ENCODE measurements around the gene MOB4.
"Not testable (repeated sequence)": the region's sequence is repeated elsewhere in the genome, so short reads cannot be mapped to it uniquely, and the experiment has no call there.

The MOB4 gene

GRCh38 chr2:197560146-197560665, 44.3 kb downstream of the MOB4 start:
- no peaks in the 10 kb centered on the region for H3K27me3 ChIP-seq
- no peak for TF ChIP-seq CTCF (IDR thresholded peaks at IDR 0.05; ENCODE audit: low read depth, low read length)
- H3K9me3 ChIP-seq, result no peaks in the 10 kb centered on the region
- no peak for DNase-seq
- H3K36me3 ChIP-seq, result peaks cover 10% of the 10 kb centered on the region; the same call in 1 of the 2 replicates
- no peak overlapping the region for H3K4me3 ChIP-seq (ENCODE audit: low read depth, low read length)
- no peaks in the 10 kb centered on the region; the same call in 1 of the 2 replicates for H3K4me1 ChIP-seq

- DNase-seq, result no peak
- Histone ChIP-seq H3K27me3 (no peaks in the 10 kb centered on the region), H3K4me1 (no peaks in the 10 kb centered on the region), H3K36me3 (no peaks in the 10 kb centered on the region), H3K4me3 (ENCODE audit: low read depth, low read length) (no peak overlapping the region), H3K9me3 (no peaks in the 10 kb centered on the region; the same call in 1 of the 2 replicates)
- no peak for TF ChIP-seq CTCF (IDR thresholded peaks at IDR 0.05; ENCODE audit: low read depth, low read length)
These were observed 55.9 kb downstream of the MOB4 start for GRCh38 chr2:197571627-197572271.

GRCh38 chr2:197573608-197574007, 57.7 kb downstream of the MOB4 start:
- TF ChIP-seq CTCF (IDR thresholded peaks at IDR 0.05; ENCODE audit: low read depth, low read length), result no peak
- no peaks in the 10 kb centered on the region for H3K27me3 ChIP-seq
- DNase-seq, result no peak
- no peak overlapping the region for H3K4me3 ChIP-seq (ENCODE audit: low read depth, low read length)
- no peaks in the 10 kb centered on the region for H3K36me3 ChIP-seq
- H3K9me3 ChIP-seq, result no peaks in the 10 kb centered on the region; the same call in 1 of the 2 replicates
- H3K4me1 ChIP-seq, result no peaks in the 10 kb centered on the region

- TF ChIP-seq CTCF (IDR thresholded peaks at IDR 0.05; ENCODE audit: low read depth, low read length), result no peak
- no peaks in the 10 kb centered on the region; the same call in 1 of the 2 replicates for H3K9me3 ChIP-seq
- no peaks in the 10 kb centered on the region for H3K36me3 ChIP-seq
- H3K4me1 ChIP-seq, result no peaks in the 10 kb centered on the region
- H3K4me3 ChIP-seq (ENCODE audit: low read depth, low read length), result no peak overlapping the region
- DNase-seq, result no peak
- no peaks in the 10 kb centered on the region for H3K27me3 ChIP-seq
These were observed 60.1 kb downstream of the MOB4 start for GRCh38 chr2:197575987-197576386.

- H3K36me3 ChIP-seq, result no peaks in the 10 kb centered on the region
- no peak overlapping the region for H3K4me3 ChIP-seq (ENCODE audit: low read depth, low read length)
- H3K4me1 ChIP-seq, result no peaks in the 10 kb centered on the region
- no peaks in the 10 kb centered on the region; the same call in 1 of the 2 replicates for H3K9me3 ChIP-seq
- no peak for TF ChIP-seq CTCF (IDR thresholded peaks at IDR 0.05; ENCODE audit: low read depth, low read length)
- DNase-seq, result no peak
- H3K27me3 ChIP-seq, result no peaks in the 10 kb centered on the region
These were observed 60.8 kb downstream of the MOB4 start for GRCh38 chr2:197576631-197577030.

GRCh38 chr2:197577446-197577845, 61.6 kb downstream of the MOB4 start:
- Histone ChIP-seq H3K4me1 (no peaks in the 10 kb centered on the region), H3K4me3 (ENCODE audit: low read depth, low read length) (no peak overlapping the region), H3K36me3 (no peaks in the 10 kb centered on the region), H3K27me3 (no peaks in the 10 kb centered on the region), H3K9me3 (no peaks in the 10 kb centered on the region)
- DNase-seq, result no peak
- TF ChIP-seq CTCF (IDR thresholded peaks at IDR 0.05; ENCODE audit: low read depth, low read length), result no peak

- H3K4me3 ChIP-seq (ENCODE audit: low read depth, low read length); DNase-seq; H3K9me3 ChIP-seq: not testable (repeated sequence)
These were observed 62.4 kb downstream of the MOB4 start for GRCh38 chr2:197578294-197578693.

GRCh38 chr2:197580166-197580565, 64.3 kb downstream of the MOB4 start:
- H3K36me3 ChIP-seq; H3K4me1 ChIP-seq; DNase-seq; H3K4me3 ChIP-seq (ENCODE audit: low read depth, low read length); H3K9me3 ChIP-seq; H3K27me3 ChIP-seq: not testable (repeated sequence)

More at GRCh38 chr2:197578294-197578693, 62.4 kb downstream of the MOB4 start:
- not testable (repeated sequence) for H3K27me3 ChIP-seq, H3K4me1 ChIP-seq, H3K36me3 ChIP-seq

- DNase-seq; H3K9me3 ChIP-seq; H3K4me1 ChIP-seq; H3K36me3 ChIP-seq; H3K4me3 ChIP-seq (ENCODE audit: low read depth, low read length); H3K27me3 ChIP-seq: not testable (repeated sequence)
These were observed 71.4 kb downstream of the MOB4 start for GRCh38 chr2:197587255-197587654.
